Anterior cingulate cortex (tissue), 58 donors: ENCODE results near the gene RNU5D-1.
"Not testable (repeated sequence)": the region's sequence is repeated elsewhere in the genome, so short reads cannot be mapped to it uniquely, and the experiment has no call there.

Experiments used
- DNase-seq, 58 donors: peaks; one replicate each; lab custom pipeline; 2025; lab: John Stamatoyannopoulos, UW

RNU5D-1 gene

DNA sequence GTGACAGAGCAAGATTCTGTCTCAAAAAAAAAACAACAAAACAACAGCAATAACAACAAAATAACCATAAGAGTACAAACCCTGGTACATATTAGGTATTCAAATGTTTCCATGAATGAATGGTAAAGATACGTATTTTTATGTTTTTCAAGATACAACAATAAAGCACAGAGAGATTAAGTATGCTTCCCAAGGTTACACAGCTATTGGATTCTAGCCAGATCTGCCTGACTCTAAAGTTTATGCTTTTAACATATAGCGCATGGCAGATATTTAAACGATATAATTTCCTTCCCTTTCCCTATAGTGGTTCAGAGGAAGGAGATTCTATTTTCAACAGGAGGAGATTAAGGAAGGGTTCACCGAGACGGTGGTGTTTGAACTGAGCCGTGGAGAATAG lies 25.5 kb downstream of the RNU5D-1 start:
- DNase-seq: no peak

GRCh38 chr1:44701141-44701573 lies 29.8 kb downstream of the RNU5D-1 start:
- no peak for DNase-seq

GRCh38 chr1:44700573-44700972 lies 30.4 kb downstream of the RNU5D-1 start:
- DNase-seq: no peak

GRCh38 chr1:44699375-44699774 lies 31.6 kb downstream of the RNU5D-1 start:
- DNase-seq: not testable (repeated sequence)

DNA sequence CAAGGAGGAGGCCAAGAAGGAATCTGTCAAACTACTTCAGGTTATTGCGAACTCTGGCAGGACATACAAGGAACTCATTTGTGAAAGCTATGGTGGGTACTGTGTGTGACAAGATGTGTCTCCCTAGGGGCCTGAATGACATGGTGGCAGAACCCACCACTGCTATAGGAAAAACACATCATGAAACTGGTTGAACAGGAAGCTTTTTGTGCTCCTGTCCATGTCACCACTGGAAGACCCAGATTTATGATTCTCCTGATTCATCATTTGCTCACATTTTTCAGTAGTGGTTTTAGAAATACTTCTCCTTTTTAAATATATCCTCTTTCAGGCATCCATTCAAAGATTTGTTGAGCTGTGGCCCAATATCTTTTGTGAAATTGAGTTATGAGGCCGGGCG lies 32.8 kb downstream of the RNU5D-1 start:
- no peak for DNase-seq

GRCh38 chr1:44696789-44697345 lies 34.1 kb downstream of the RNU5D-1 start:
- peak in 1 of 58 donors; percentile 2 for DNase-seq

DNA sequence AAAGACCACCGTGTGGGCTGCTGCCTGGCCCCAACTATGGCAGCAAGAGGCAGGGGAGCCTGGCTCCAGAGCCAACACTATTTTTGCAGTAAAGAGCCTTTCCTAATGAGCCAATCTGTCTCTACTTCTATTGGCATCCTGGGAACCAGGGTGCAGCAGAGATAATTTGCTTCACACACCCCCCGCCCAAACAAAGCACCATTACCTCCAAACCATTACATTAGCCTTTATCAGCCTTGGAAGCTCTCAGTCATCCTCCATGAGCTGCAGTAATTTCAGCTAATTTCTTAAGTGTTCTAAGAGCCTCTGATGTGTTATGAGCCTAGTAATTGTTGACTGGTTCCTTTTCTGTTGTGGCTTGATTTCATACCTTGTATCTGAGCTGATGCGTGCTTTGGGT lies 34.9 kb downstream of the RNU5D-1 start:
- DNase-seq: no peak

- DNase-seq: no peak
Measured at GRCh38 chr1:44695671-44696070, 35.3 kb downstream of the RNU5D-1 start.

DNA sequence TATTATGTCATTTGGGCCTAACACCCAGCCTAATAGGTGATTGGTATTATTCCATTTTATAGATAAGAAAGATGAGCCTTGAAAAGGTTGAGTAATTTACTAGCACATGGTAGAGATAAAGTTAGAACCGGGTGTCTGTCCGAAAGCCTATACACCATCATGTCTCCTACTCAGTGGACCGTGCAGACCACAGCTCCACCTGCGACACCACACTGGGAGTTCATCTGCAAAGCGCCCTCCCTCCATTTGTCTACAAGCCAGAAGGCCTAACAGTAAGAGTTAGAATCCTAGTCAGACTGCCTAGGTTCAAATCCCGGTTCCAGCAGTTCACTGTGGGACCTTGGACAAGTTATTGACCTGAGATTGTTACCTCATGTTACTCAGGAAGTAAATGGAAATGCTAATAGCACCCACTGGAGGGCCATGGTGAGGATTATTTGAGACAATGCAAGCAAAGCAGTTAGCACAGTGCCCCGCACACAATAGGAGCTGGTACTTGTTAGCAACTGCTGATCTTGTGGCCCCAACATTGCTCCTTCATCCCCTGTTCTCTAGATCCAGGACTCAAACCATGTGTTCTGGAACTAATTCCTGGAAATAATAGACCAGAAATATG lies 36.0 kb downstream of the RNU5D-1 start:
- no peak for DNase-seq

DNA sequence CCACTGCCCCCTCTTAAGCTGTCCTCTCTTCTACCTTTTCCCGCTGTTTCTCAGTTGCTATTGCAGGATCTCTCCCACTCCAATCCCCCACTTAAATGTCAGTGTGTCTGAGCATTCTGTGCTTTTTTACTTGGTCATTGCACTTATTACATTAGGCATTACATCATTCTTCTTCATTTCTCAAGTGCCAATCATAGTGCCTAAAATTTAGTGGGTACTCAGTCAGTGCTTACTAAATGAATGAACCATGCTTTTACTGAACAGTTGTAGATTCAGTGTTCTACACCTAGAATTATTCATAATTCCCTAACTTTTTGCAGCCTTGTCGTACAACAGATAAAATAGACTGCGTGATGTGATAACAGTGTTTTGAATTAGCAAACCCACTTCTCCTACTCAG lies 37.1 kb downstream of the RNU5D-1 start:
- no peak for DNase-seq

DNA sequence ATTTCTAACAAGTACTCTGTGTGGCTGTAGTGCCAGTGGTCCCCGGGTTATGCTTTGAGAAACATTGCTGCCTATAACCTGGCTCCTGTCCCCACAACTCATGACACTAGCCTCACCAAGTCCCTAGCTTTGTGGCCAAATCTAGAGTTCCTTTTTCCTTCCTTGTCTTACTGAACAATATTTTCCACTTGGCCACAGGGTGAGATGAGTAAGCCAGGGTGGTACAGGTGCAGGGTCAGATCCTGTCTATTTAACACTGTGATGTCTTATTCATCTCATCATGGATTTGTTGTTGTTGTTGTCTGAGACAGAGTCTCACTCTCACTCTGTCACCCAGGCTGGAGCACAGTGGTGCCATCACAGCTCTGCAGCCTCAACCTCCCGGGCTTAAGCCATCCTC lies 37.8 kb downstream of the RNU5D-1 start:
- DNase-seq: no peak

DNA sequence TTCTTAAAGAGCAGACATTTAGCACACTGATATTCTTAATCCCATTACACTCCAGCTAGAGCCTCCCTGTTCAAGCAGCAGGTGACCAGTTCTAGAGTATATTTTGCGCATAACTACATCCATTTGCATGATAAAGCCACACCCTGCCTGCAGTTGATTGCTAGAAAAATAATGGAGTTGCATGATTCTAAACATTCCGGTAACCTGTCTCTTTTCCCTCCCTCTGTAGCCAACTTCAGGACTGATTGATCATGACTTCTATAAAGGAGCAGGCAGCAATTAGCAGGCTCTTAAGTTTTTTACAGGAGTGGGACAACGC lies 41.6 kb downstream of the RNU5D-1 start:
- DNase-seq: no peak

GRCh38 chr1:44688760-44689446 lies 42.1 kb downstream of the RNU5D-1 start:
- DNase-seq: no peak

DNA sequence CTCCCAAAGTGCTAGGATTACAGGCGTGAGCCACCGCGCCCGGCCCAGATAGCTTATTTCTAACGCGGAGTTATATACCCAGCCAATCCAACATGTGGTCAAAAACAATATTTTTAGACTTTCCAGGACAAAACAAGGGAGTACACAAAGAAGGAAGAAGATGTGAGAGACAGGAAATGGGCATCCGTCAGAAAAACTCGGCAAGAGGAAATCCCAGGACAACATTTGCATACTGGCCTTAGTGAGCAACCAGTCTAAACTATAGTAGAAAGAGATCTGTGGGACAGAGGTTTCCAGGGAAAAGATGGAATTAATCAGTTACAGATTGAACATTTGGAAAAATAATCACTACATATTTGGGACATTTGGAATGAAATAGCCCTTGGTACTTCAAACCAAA lies 45.1 kb downstream of the RNU5D-1 start:
- DNase-seq: no peak

GRCh38 chr1:44685218-44685617 lies 45.8 kb downstream of the RNU5D-1 start:
- no peak for DNase-seq

- DNase-seq: no peak
Measured at GRCh38 chr1:44684525-44684924, 46.4 kb downstream of the RNU5D-1 start.

- DNase-seq: no peak
Measured at GRCh38 chr1:44682883-44683265, 48.1 kb downstream of the RNU5D-1 start.

DNA sequence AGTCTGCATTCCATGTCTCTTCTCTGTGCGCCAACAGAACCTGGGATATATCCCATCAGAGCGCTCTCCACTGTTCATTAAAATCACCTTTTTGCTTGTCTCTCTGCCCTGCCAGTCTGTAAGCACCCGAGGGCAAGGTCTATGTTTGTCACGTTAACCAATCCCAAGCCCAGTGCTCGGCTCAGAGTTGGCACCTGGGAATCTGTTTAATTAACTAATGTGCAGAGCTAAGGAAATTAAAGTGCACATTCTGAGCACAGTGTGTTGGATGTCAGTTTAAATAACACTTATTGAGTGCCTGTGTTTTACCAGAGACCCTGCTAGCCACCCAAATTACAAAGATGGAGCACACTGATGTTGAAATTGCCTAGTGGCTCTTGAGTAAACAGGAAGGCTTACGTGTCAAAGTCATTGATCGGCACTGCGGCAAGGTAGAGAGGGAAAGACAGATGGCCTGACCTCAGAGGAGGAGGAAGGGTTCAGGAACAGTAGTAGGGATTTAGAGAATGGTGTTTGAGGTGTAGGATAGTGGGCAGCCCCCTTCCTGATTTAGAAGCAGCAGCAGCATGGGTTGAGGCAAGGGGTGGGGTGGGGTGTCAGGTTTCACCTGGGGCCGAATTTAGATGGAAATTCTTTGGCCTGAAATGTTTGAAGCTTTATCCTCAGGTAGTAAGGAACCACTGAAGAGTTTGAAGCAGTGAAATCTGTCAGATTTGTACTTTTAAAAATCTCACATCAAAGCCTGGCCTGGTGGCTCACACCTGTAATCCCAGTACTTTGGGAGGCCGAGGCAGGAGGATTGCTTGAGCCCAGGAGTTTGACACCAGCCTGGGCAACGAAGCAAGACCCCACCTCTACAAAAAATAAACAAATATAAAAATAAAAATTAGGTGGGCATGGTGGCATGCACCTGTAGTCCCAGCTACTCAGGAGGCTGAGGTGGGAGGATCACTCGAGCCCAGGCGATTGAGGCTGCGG lies 48.8 kb downstream of the RNU5D-1 start:
- no peak for DNase-seq
